Activated T-helper 17 cell treated with anti-CD3 and anti-CD28 coated beads, Interleukin-2, amount 50 U/mL, for 72 hours (primary cell): ENCODE results near the gene TMEM30B. TPM values are rescaled to one million over a fixed set of nuclear protein-coding genes. Genes with fewer than 3 reads are reported as not detected.
A peak's percentile ranks its signal among the peaks of the same experiment; 100 is the strongest.
"Not testable (repeated sequence)": the region's sequence is repeated elsewhere in the genome, so short reads cannot be mapped to it uniquely, and the experiment has no call there.

Source experiments
- ATAC-seq: fragments of 150-1000 bp; cut with Tn5 transposase; replicated peaks from 2 replicates; pipeline ENCODE4 v1.10.0; 2021; ENCODE audit warnings: mild to moderate bottlenecking, moderate library complexity
- H3K27ac Mint-ChIP-seq: one replicate; pipeline ENCODE4 v1.8.0; 2022; ENCODE audit warnings: mixed read lengths
- H3K27me3 Mint-ChIP-seq: one replicate; pipeline ENCODE4 v1.8.0; 2022; ENCODE audit warnings: mixed read lengths
- H3K36me3 Mint-ChIP-seq: one replicate; pipeline ENCODE4 v1.8.0; 2022; ENCODE audit warnings: low read depth, mild to moderate bottlenecking, mixed read lengths
- H3K4me1 Mint-ChIP-seq: one replicate; pipeline ENCODE4 v1.8.0; 2022; ENCODE audit warnings: mixed read lengths
- H3K4me3 Mint-ChIP-seq: one replicate; pipeline ENCODE4 v1.8.0; 2022; ENCODE audit warnings: mild to moderate bottlenecking, mixed read lengths
- H3K9me3 Mint-ChIP-seq: one replicate; pipeline ENCODE4 v1.8.0; 2022; ENCODE audit warnings: mixed read lengths
- total RNA-seq, 2 donors: library from RNA; stranded (reverse); gene quantifications; one replicate each; pipeline ENCODE4 v1.2.3, GENCODE V29; 2022

Gene TMEM30B
- total RNA-seq, 2 donors from 2014 or later: 0.77 to 1.0 TPM

DNA sequence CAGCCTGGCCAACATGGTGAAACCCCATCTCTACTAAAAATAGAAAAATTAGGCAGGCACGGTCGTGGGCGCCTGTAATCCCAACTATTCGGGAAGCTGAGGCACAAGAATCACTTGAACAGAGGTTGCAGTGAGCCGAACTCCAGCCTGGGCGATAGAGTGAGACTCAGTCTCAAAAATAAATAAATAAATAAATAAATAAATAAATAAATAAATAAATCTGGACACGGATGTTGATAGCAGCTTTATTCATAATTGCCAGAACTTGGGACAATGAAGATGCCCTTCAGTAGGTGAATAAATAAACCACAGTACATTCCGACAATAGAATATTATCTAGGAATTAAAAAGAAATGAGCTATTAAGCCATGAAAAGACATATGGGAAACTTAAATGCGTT, 31.1 kb downstream of the TMEM30B start:
- Mint-ChIP-seq H3K9me3 (no peaks in the 10 kb centered on the region), H3K36me3 (no peaks in the 10 kb centered on the region), H3K27ac (no peak overlapping the region), H3K4me1 (no peaks in the 10 kb centered on the region), H3K4me3 (no peak overlapping the region), H3K27me3 (peaks cover 15% of the 10 kb centered on the region)
- no peak for ATAC-seq

DNA sequence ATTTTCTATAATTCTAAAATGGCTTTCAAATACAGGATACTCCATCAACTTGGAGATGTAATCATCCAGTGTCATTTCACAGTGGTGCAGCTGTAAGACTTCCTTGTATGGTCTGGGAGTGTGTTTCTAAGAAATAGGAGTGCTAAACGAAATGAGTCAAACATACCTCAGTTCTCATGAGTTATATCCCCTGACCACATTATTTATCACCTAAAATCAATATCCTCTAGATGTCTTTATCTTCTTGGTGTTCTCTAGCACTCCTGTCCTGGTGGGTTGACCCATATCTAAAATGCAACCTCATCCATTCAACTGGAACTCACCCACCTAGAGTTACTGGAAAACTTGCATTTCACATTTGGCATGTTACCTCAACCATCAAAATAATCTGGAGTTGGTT, 33.2 kb downstream of the TMEM30B start:
- Mint-ChIP-seq H3K36me3 (no peaks in the 10 kb centered on the region), H3K9me3 (no peaks in the 10 kb centered on the region), H3K27ac (no peak overlapping the region), H3K4me3 (no peak overlapping the region), H3K27me3 (peaks cover 12% of the 10 kb centered on the region), H3K4me1 (no peaks in the 10 kb centered on the region)
- peak; percentile 93 for ATAC-seq

DNA sequence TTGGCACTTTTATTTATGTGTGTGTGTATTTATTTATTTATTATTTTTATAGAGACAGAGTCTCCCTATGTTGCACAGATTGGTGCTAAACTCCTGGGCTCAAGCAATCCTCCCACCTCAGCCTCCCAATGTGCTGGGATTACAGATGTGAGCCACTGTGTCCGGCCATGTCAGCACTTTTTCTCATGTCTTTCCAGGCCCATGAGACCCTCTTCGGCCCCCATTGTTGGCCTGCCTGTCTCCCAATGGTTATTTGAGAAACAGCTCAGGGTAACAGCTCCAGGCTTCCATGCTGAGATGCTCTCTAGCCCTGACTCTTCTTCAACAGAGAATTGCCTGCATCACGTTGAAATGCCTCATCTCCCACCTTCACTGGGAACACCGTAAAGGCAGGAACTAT, 34.4 kb downstream of the TMEM30B start:
- Mint-ChIP-seq H3K27me3 (peaks cover 9% of the 10 kb centered on the region), H3K4me1 (no peaks in the 10 kb centered on the region), H3K9me3 (peaks cover 1% of the 10 kb centered on the region), H3K36me3 (no peaks in the 10 kb centered on the region), H3K4me3 (no peak overlapping the region), H3K27ac (no peak overlapping the region)
- ATAC-seq: no peak

DNA sequence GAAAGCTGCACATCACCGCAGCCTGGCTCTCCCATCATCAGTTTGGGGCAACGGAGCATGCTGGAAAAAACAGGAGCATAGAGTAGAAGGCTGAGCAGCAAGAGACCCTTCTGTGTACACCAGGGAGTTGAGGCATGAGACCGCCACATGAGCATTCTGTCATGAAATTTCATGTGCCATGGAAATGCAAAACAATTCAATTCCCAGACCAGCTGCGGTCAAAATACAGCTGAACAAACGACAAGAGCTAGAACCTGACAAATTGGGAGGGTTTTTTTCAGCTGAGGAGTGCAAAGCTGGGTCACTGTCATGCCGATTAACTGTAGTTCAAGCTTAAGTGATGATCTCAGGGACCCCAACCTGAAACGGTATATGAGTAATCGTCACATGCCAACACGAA, 37.1 kb downstream of the TMEM30B start:
- no peaks in the 10 kb centered on the region for H3K36me3 Mint-ChIP-seq
- peaks cover 13% of the 10 kb centered on the region for H3K9me3 Mint-ChIP-seq
- H3K4me3 Mint-ChIP-seq: no peak overlapping the region
- no peak overlapping the region for H3K27ac Mint-ChIP-seq
- H3K27me3 Mint-ChIP-seq: peaks cover 19% of the 10 kb centered on the region
- H3K4me1 Mint-ChIP-seq: no peaks in the 10 kb centered on the region
- no peak for ATAC-seq

DNA sequence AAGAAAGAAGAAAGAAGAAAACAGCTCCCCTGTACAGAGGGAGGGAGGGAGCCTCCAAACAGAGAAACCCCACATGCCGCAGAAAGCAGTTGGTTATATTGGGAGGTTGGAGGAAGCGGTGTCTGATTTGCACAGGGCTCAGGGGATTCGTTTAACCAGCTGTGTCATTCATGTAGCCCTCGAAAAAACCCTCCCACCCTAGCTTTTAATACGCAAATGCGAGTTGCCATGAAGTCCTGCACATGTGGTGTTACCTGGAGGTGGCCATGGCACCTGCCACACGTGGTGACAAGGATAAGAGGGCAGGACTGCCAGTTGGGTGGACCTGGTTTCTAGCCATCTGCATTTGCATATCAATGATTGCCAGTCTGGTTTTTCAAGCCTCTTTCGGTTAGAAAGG, 40.9 kb downstream of the TMEM30B start:
- Mint-ChIP-seq H3K27ac (no peak overlapping the region), H3K4me3 (no peak overlapping the region), H3K9me3 (peaks cover 13% of the 10 kb centered on the region), H3K36me3 (no peaks in the 10 kb centered on the region), H3K27me3 (peaks cover 16% of the 10 kb centered on the region), H3K4me1 (no peaks in the 10 kb centered on the region)
- ATAC-seq: no peak

DNA sequence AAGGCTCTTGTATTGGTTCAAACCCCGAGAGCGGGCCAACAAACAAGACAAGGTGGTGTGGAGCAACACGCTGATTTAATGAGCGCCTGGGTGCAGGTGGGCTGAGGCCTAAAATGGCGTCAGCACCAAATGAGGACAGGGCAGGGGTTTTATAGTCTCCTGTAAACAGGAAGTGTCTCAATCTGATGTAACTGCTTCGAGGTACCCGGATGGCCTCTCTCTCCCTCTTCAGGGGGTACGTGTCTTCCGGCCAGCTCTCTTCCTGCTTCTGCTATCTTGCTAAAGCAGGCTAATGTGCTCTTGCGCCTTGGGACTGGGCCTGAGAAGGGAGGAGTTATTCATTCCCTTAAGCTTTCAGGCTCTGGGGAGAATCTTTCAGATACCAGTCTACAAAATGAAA, 41.9 kb downstream of the TMEM30B start:
- not testable (repeated sequence) for H3K4me1 Mint-ChIP-seq, ATAC-seq, H3K36me3 Mint-ChIP-seq, H3K4me3 Mint-ChIP-seq, H3K27ac Mint-ChIP-seq
- Mint-ChIP-seq H3K27me3 (peaks cover 16% of the 10 kb centered on the region), H3K9me3 (peaks cover 13% of the 10 kb centered on the region)

DNA sequence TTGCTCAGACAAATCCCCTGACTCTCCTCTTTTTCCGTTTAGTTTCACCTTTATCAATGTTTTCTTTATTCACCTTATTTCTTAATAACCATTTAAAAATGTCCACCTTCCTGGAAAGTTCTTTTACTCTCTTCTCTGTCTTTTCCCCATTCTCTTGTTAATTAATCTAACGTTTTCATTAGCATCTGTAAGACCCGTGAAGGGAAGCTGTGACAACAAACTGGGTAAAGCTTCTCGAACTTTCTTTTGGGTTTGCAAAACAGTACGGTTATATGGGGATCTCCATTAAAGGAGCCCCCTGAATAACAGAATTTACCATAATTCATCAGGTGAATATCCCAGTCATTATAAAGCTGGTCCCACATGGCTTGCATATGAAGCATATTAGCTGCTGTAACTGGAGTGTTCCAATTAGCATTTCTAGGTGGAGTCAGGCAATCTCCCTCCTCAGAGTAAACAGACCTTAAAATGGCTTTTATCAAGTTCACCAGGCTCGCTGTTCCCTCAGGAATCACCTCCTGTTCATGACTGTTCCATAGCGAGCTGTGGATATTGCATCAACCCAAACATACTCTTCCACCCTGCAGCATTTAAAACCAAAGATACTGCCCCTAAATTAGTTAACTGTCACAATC, 42.4 kb downstream of the TMEM30B start:
- peaks cover 18% of the 10 kb centered on the region for H3K27me3 Mint-ChIP-seq
- peaks cover 13% of the 10 kb centered on the region for H3K9me3 Mint-ChIP-seq
- no peak for ATAC-seq
- H3K4me3 Mint-ChIP-seq: no peak overlapping the region
- H3K27ac Mint-ChIP-seq: no peak overlapping the region
- no peaks in the 10 kb centered on the region for H3K4me1 Mint-ChIP-seq
- no peaks in the 10 kb centered on the region for H3K36me3 Mint-ChIP-seq

DNA sequence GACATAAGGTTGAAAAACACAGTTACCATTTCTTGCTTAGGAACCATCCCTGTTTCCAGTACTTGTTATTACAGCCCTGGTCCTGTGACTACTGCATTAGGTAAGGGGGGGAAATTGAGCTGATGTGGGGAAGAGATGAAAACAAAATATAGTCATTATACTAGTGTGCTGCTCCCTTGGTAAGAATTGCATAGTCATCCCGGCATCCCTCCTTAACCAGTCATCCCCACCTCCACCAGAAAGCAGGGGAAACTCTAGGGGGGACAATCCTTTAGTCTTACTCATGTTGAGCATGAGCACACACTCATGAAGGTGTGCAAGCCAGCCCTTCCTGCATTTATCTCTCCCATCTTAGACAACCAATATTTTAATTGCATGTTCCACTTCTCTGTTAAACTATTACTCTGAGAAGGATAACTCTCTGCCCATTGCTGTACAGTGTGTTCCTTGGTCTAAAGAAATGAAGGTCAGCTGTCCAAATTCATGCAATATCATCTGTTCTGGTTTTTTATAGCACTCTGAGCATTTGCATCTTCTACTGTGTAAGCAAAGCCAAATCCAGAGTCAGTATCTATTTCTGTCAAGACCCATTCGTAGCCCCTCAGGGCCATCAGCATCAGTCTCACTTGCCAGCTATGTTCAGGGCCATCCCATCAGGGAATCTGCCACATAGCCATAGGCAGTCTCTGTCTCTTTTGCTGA, 46.8 kb downstream of the TMEM30B start:
- no peaks in the 10 kb centered on the region for H3K4me1 Mint-ChIP-seq
- ATAC-seq: peak; percentile 24

DNA sequence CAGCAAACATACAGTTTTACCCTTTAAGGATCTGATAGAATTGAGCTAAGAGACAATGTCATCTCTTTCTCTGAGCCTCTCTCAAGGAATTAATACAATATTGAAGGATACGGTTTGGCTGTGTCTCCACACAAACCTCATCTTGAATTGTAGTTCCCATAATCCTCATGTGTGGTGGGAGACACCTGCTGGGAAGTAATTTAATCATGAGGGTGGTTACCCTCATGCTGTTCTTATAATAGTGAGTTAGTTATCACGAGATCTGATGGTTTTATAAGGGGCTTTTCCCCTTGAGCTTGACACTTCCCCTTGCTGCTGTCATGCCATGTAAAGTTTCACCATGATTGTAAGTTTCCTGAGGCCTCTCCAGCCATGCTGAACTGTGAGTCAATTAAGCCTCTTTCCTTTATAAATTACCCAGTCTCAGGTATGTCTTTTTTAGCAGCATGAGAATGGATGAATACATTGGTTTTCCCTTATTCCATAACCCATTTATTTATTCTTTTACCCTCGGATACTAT, 47.6 kb downstream of the TMEM30B start:
- Mint-ChIP-seq H3K4me3 (no peak overlapping the region), H3K36me3 (no peaks in the 10 kb centered on the region), H3K4me1 (no peaks in the 10 kb centered on the region), H3K27ac (no peak overlapping the region), H3K9me3 (no peaks in the 10 kb centered on the region), H3K27me3 (peaks cover 15% of the 10 kb centered on the region)
- ATAC-seq: peak; percentile 26

More for the DNA sequence above, 46.8 kb downstream of the TMEM30B start:
- Mint-ChIP-seq H3K9me3 (no peaks in the 10 kb centered on the region), H3K4me3 (no peak overlapping the region), H3K27me3 (peaks cover 14% of the 10 kb centered on the region), H3K27ac (no peak overlapping the region), H3K36me3 (no peaks in the 10 kb centered on the region)

DNA sequence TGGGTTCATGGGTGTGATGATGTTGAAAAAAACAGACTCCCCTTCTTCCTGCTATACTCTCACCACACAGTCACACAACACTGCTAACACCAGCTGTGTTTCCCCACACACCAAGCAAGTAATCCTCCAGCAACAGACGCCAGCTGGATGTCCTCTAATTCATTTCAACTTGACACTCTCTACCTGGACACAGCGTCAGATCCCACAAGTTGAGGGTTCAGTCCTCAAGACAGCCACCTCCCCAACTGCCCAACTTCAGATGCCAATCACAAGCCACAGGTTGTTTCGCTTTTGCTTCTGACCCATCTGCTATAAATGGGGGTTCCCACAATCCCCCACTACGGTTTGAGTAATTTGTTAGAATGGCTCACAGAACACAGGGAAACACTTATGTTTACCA, 49.3 kb downstream of the TMEM30B start:
- Mint-ChIP-seq H3K4me3 (no peak overlapping the region), H3K4me1 (no peaks in the 10 kb centered on the region), H3K9me3 (no peaks in the 10 kb centered on the region), H3K27me3 (peaks cover 18% of the 10 kb centered on the region), H3K36me3 (no peaks in the 10 kb centered on the region), H3K27ac (no peak overlapping the region)
- ATAC-seq: no peak

DNA sequence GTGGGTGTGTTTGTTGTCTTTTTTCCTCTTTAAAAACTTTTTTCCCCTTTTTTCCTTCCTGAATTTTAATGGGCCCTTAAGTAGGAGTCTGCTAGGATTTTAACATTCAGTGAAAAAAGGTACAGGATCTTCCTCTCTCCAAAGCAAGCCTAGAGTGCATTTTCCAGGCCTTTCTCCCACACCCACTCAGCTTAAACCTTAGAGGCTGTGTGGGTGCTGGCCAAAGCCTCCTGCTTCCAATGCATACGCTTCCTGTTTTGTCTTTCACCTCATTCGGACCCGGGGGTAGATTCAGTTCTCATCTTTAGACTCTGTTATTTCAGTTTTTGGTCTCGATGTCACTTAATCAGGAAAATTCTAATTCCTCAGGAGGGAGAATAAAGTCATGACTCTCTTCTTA, 51.2 kb downstream of the TMEM30B start:
- ATAC-seq: no peak
- H3K27me3 Mint-ChIP-seq: peaks cover 19% of the 10 kb centered on the region
- H3K36me3 Mint-ChIP-seq: no peaks in the 10 kb centered on the region
- no peak overlapping the region for H3K27ac Mint-ChIP-seq
- H3K9me3 Mint-ChIP-seq: no peaks in the 10 kb centered on the region
- H3K4me1 Mint-ChIP-seq: no peaks in the 10 kb centered on the region
- H3K4me3 Mint-ChIP-seq: no peak overlapping the region

DNA sequence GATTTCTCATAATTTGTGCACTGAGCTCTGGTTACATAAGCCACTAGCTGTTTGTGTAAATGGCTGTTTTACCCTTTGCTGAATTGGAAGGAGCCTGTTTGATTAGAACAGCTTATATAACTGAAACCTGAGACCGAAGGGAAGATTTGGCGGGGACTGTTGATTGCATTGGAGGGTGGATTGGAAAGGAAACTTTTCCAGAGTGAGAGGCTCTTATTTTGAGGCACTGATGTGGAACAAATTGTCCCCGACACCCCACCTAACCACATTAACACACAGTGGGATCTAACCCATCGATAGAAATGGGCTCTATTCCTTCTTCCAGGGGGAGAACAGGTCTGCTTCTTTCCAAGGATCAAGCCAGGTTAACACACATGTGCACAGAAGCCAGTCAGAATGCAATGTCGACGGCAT, 51.7 kb downstream of the TMEM30B start:
- Mint-ChIP-seq H3K4me3 (no peak overlapping the region), H3K36me3 (no peaks in the 10 kb centered on the region), H3K4me1 (no peaks in the 10 kb centered on the region), H3K27me3 (peaks cover 23% of the 10 kb centered on the region), H3K9me3 (no peaks in the 10 kb centered on the region), H3K27ac (no peak overlapping the region)
- ATAC-seq: no peak

DNA sequence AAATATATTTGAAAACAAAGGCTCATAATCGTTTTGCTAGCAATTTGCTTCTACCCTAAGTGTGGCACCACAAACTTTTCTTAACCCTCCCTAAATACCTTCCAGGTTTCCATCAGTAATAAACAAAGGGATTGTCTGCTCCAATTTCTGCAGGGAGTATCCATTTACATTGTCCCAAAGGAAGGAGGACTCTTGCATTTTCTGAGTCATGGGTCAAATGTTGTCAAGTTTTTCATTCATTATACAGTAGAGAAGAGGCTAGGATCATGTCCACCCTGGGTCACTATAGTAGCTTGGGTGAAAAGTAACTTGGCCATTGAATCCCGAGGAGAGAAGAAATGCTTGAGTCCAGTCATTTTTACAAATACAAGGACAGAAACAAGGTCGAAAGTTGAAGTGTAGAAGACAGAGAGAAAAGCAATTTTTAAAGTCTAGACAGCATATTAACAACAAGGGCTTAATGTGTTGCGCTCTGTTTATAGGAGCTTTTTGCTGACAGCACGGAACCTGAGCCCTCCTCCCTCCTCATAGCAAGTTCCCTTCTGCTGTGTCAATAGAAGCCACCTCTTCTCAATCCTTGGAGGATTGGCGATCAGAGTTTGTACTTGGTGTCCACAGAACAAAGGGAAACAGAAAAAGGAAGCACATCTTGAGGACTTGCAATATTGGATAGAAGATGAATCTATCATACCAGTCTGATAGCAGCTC, 53.1 kb downstream of the TMEM30B start:
- Mint-ChIP-seq H3K36me3 (no peaks in the 10 kb centered on the region), H3K4me3 (no peak overlapping the region), H3K27me3 (peaks cover 25% of the 10 kb centered on the region), H3K9me3 (no peaks in the 10 kb centered on the region), H3K27ac (no peak overlapping the region), H3K4me1 (no peaks in the 10 kb centered on the region)
- no peak for ATAC-seq
